ENCODE measurements around the gene SLC7A11.
"Not testable (repeated sequence)": the region's sequence is repeated elsewhere in the genome, so short reads cannot be mapped to it uniquely, and the experiment has no call there.

The SLC7A11 gene

GRCh38 chr4:138241281-138242075 lies 671 bp downstream of the SLC7A11 start:
- DNase-seq, result no peak

GRCh38 chr4:138239491-138239890 lies 2.7 kb downstream of the SLC7A11 start:
- DNase-seq, result no peak

GRCh38 chr4:138238521-138239292 lies 3.4 kb downstream of the SLC7A11 start:
- no peak for DNase-seq

DNA sequence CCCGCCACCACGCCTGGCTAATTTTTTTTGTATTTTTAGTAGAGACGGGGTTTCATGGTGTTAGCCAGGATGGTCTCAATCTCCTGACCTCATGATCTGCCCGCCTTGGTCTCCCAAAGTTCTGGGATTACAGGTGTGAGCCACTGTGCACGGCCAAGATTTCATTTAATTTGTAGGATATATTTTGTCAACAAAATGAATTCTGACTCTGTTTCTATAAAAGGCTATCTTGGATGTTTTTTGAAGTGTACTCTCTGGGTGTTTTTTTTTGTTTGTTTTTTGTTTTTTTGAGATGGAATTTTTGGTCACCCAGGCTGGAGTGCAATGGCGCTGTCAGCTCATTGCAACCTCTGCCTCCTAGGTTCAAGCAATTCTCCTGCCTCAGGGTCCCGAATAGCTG lies 5.0 kb downstream of the SLC7A11 start:
- DNase-seq, result not testable (repeated sequence)

GRCh38 chr4:138236037-138236436 lies 6.1 kb downstream of the SLC7A11 start:
- DNase-seq, result no peak

DNA sequence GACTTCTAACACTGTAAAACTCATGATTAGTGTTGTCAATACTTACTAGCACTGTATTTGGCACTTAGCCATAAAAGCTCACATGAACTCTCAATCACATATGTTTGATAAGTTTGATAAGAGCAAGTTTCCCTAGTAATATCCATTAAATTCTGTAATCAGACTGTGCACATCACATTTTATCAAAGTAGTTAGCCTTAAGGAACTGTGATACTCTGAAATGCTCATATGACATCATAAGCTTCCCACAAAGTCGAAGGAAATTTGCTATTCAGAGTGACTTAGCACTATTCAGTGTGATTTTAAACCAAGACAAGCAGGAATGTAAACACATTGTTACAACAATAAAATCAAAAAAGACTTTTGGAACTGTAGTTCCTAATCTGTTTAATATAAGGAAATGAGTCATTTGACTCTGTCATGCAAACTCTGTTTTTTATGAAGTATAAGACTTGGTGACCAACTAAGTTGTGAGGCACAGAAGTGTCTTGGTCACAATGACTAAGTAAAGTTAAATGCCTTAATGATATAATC lies 6.7 kb downstream of the SLC7A11 start:
- DNase-seq, result no peak

DNA sequence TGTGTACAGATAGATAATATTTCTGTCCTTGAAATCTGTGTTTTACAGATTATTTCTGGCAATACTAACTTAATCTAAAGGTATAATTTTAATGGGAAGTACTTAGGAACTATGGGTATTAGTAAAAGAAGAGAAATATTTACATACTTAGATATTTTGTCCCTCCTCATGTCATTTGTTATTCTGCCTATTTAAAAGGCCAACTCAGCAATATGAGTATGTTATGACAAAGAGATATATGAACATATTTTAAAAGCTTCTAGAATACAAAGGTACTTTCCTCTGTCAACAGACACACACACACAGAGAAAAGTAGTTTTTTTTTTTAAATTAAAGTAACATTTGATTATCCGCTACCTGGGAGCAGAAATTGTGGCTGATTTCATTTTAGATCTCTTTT lies 7.9 kb downstream of the SLC7A11 start:
- DNase-seq, result no peak

DNA sequence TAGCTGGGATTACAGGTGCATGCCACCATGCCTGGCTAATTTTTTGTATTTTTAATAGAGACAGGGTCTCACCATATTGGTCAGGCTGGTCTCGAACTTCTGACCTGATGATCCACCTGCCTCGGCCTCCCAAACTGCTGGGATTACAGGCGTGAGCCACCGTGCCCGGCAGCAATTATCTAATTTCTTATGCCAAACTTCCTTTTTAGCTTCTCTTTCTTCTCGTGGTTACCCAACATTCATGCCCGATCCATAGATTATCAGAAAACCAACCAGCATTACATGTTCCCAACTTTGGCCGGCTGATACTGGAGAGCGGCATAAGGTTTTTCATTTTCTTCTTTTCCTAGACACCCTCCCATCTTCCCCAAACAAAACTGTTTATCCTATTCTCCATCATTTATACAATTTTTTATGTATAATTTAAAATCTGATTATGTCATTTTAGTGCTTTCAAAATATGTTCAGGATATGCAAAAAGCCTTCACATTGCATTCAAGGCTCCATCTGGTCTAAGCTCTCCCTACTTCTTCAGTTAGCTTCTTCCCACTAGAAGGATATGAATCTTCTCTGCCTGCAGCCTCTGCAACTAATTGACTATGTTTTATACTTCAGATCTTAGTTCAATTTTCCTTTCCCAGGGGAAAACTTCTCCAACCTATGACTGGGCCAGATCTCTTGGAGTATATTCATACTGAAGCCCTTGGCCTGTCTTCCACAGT lies 8.7 kb downstream of the SLC7A11 start:
- no peak for DNase-seq

DNA sequence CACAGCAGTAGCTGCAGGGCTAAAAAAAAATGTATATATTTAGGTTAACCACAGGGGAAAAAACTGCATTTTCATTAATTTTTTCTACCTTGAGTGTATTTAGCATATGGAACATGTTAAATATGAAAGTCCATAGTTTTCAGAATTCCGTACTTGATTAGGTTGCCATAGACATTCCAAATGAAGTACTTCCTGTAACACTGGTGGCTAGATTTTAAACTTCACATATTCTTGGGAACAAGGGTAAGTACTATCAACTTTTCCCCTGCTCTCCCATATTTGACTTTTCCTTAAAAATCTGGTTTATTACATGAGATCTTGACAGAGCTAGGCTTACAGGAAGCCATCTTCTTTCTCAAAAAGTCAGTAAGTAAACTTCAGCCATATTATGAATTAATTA lies 9.8 kb downstream of the SLC7A11 start:
- DNase-seq, result no peak

DNA sequence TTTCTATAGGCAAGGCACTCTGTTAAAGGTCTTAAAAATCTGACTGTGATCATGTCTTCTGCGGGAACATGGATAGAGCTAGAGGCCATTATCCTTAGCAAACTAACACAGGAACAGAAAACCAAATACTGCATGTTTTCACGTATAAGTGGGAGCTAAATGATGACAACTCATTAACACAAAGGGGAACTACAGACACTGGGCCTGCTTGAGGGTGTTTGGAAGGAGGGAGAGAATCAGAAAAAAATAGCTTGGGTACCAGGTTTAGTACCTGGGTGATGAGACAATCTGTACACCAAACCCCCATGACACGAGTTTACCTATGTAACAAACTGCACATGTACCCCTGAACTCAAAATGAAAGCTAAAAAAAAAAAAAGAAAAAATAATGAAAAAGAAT lies 12.1 kb downstream of the SLC7A11 start:
- DNase-seq, result no peak

DNA sequence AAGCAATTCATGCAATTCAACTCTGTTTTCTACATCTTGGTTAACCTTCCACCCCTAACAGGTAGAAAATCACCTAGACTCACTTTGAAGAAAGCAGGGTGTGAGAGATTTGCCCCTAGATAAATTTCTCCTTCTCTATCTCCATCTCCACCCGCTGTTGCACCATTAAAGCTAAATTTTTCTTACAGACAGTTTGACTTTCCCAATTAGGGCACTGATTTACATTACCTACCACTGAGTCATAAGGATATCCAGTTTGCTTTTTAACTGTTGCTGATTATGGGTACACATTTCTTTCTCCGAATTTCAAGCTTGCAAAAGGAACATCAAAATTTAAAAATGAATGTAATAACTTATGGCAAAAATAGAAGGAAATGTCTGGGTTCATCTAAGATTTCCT lies 13.0 kb downstream of the SLC7A11 start:
- DNase-seq, result no peak

GRCh38 chr4:138226351-138226750 lies 15.8 kb downstream of the SLC7A11 start:
- DNase-seq, result no peak

DNA sequence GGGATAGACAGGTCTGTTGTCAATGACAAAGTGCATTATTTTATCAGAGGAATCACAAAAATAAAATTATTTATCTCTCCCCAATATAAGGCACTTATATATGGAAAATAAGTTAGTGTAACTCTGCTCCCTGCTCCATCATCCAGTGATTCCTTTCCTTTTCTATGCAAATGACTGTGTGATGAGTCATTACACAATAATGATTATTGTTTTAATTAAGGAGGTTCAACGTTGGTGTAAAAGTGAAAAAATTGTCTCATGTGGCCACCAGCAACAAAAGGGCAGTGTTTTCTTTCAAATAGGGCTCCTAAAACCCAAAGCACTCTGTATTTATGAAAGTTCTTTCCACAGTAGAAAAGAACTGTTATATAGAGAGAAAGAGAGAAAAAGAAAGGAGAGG lies 16.7 kb downstream of the SLC7A11 start:
- DNase-seq, result no peak

DNA sequence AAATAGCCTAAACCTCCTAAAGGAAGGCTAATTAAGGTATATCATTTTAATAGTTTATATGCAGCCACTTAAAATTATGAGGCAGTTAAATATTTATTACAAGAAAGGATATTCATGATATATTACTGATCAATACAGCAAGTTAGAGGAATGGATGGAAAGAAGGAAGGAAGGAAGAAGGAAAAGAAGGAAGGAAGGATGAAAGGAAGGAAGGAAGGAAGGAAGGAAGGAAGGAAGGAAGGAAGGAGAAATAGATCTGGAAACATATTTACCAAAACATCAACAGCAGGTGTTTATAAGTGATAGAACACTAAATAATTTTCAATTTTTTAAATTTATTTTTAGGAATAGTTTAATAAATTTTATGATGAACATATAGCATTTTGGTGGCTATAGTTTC lies 17.5 kb downstream of the SLC7A11 start:
- no peak for DNase-seq

DNA sequence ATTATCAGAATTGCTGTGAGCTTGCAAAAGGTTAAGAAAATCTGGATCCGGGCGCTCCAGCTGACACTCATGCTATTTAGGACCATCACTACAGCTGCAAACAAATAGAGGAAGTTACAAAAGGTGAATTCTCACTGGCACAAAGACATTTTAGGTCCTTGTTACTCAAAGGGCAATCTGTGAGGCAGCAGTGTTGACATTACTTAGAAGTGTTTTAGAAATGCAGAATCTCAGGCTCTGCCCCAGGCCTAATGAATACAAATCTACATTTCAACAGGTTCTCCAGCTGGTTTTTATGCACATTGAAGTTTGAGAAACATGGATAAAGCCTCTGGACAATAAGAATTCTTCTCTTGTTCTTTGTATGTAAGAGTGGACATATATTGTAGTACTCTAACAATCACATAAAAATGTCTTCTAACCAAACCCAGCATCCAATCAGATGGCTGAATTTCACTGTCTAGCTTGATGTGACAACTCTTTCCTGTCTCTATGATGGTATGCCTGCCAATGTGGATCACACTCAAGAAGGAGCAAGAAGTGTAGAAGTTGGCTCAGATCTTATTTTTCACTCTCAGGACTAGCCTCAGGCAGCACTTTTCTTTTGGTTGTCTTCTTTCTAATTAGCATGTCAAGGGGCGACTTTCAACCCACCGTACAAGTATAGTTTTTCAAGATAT lies 18.8 kb downstream of the SLC7A11 start:
- DNase-seq, result no peak

- no peak for DNase-seq
These were observed 20.1 kb downstream of the SLC7A11 start for GRCh38 chr4:138222046-138222445.

- DNase-seq, result no peak
These were observed 23.2 kb downstream of the SLC7A11 start for GRCh38 chr4:138218976-138219375.

DNA sequence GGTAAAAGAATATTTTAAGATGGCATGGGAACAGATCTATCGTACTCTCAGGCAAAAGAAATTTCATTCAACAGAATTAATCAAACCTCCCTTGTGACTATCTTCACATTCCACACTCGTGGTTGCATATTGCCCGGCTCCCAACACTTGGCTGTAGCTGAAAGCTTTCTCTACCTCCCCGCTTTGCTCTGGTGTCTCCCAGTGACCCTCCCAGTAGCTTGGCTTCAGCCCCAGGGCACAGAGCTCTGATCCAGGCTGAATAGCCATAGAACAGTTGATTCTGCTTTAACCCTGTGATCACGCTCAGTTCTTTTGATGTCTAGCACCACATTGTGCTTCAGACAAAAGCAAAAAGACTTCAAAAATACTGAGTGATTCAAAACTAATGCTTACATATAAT lies 24.6 kb downstream of the SLC7A11 start:
- no peak for DNase-seq

DNA sequence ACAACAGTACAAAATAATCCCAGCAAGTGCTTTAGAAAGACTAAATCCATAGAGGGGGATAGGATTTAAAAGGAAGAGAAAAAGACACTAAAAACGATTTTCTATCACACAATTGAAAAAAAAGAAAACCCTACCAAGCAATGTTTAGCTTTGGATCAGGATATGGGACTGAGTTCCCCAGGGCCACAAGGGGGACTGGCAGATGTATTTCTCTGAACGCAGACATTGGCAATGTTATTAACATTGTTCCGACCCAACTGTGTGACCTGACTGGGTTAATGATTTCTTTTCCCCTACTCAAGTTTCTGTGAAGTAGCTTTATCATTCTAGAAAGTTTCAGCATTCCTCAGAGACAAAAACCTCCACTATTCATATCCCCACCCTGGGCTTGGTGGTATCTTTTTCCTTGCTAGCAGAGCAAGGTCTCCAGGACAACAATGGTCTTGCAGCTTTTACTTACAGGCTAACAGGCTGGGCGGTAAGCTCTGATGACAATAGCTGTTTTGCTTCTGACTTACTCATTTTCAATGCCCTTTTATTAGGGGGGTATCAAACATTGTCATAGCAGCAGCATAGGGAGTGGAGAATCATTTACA lies 25.8 kb downstream of the SLC7A11 start:
- no peak for DNase-seq

DNA sequence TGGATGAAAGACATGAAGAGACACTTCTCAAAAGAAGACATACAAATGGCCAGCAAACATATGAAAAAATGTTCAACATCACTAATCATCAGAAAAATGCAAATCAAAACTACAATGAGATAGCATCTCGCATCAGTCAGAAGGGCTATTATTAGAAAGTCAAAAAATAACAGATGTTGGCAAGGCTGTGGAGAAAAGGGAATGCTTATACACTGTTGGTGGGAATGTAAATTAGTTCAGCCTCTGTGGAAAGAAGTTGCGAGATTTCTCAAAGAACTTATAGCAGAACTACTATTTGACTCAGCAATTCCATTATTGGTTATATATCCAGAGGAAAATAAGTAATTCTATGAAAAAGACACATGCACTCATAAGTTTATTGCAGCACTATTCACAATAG lies 31.6 kb downstream of the SLC7A11 start:
- DNase-seq, result not testable (repeated sequence)

DNA sequence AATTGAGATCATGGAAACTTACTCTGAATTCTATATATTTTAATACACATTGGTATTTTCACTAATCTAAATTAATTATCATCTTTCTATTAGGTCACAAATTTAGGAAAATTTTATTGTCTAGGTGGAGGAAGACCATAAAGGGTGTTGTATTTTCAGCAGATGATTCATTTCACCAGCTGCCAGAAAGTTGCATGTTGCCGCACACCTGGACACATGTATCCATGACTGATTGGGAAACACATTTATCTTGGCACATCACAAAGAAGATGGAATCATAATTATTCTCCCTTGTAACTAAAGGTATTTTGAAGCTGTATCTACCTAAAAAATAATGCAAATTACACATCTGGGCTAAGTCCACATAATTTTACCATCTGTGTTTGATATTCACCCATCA lies 33.1 kb downstream of the SLC7A11 start:
- DNase-seq, result no peak

DNA sequence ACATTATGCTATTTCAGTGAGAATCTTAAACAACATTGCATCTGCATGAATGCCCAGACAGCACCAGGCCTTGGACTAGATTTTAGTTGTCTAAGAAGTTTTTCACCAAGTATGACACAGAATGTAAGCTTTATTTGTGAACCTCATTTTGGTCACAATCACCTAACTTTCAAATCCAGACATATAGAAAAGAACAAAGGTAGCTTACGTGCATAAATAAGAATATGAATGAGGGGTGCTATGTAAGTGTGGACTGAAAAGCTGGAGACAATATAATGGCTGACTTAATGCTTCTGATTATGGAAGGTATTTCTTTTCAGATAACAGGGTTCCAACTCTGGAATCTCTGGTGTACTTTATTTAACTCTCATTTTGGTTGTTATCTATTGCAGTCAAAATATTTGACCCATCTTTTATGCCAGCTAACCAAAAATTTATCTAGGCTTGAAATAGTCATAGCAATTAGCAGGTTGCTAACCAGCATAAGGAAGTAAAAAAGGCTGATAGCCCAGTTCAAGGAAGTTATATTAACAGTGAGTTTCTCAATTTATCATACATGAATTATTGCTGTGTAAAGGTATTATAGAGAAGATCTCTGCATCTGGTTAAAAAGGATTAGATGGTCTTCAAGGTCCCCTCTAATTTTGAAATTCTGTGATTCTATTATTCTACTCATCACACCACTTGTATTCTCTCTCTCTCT lies 36.5 kb downstream of the SLC7A11 start:
- DNase-seq, result no peak
